Erythroblast (primary cell): ENCODE results near the gene AK8.

Experiments
- GATA1 ChIP-seq: IDR thresholded peaks from 2 replicates; pipeline ENCODE4 v1.6.1; 2011; ENCODE audit warnings: low read depth, mild to moderate bottlenecking, control low read depth, low read length, moderate library complexity
- POLR2A ChIP-seq: IDR thresholded peaks from 2 replicates; pipeline ENCODE4 v1.6.1; 2011; ENCODE audit warnings: mild to moderate bottlenecking, low read length

DNA sequence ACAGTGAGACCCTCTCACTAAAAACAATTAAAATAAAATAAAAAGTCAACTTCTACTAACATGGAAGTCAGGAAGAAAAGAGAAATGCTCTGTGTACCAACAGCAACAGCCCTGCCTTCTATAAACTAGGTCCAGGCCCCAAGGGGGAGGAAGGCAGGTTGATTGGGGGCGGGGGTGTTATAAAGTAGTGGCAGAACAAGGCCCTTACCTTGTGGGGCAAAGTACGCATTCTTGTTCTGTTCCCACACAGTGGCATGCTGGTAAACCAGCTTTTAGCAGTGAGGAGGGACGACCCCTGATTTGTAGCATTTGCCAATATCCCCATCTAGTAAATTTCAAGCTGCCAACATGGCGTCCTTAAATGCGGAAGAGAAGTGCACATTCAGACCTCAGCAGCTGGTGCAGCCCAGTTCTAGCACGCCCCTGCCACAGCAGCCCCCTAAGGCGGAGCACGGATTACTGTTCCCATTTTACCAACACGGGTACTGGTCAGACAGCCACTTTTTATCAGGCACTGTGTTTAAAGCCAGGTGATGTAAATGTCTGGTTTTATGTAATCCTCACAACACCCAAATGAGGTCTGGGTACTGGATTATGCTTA, 138.3 kb downstream of the AK8 start:
- TF ChIP-seq POLR2A (no peak), GATA1 (no peak)
